ENCODE measurements around the gene ATP6V1C2.

The ATP6V1C2 gene

DNA sequence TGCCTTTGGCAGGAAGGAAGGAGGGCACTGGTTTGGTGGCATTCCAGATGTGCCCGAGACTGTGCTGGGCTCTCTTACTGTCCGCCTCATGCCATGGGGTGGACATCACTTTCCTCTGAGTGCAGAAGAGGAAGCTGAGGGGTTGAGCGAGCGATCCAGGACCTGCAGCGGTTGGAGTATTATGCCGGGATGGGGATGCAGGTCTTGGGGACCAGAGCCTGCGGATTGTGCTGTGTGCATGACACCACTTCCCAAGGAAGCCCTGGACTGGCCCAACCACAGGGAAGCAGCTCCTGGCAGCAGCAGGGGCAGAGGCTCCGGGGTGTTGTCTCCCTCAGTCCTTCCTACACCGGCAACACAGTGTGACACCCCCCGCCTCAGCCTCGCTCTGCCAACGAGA, 44.5 kb downstream of the ATP6V1C2 start:
- H3K27ac Mint-ChIP-seq, result no peak overlapping the region
- no peak overlapping the region for H3K4me3 Mint-ChIP-seq
- no peaks in the 10 kb centered on the region for H3K4me1 Mint-ChIP-seq (ENCODE audit: low read depth)
- no peaks in the 10 kb centered on the region for H3K27me3 Mint-ChIP-seq (ENCODE audit: low read depth)
- H3K36me3 Mint-ChIP-seq (ENCODE audit: low read depth), result no peaks in the 10 kb centered on the region
- DNase-seq (ENCODE audit: low spot score), result no peak
- no peaks in the 10 kb centered on the region for H3K9me3 Mint-ChIP-seq

- no peaks in the 10 kb centered on the region for H3K27me3 Mint-ChIP-seq (ENCODE audit: low read depth)
- H3K4me1 Mint-ChIP-seq (ENCODE audit: low read depth), result no peaks in the 10 kb centered on the region
- no peak overlapping the region for H3K27ac Mint-ChIP-seq
- H3K36me3 Mint-ChIP-seq (ENCODE audit: low read depth), result no peaks in the 10 kb centered on the region
- no peak for DNase-seq (ENCODE audit: low spot score)
- no peak overlapping the region for H3K4me3 Mint-ChIP-seq
- H3K9me3 Mint-ChIP-seq, result no peaks in the 10 kb centered on the region
Measured at GRCh38 chr2:10768063-10768507, 46.7 kb downstream of the ATP6V1C2 start.

- no peaks in the 10 kb centered on the region for H3K4me1 Mint-ChIP-seq (ENCODE audit: low read depth)
- no peak overlapping the region for H3K4me3 Mint-ChIP-seq
- no peaks in the 10 kb centered on the region for H3K9me3 Mint-ChIP-seq
- H3K36me3 Mint-ChIP-seq (ENCODE audit: low read depth), result no peaks in the 10 kb centered on the region
- H3K27me3 Mint-ChIP-seq (ENCODE audit: low read depth), result no peaks in the 10 kb centered on the region
- no peak for DNase-seq (ENCODE audit: low spot score)
- H3K27ac Mint-ChIP-seq, result no peak overlapping the region
Measured at GRCh38 chr2:10770956-10771750, 49.7 kb downstream of the ATP6V1C2 start.

GRCh38 chr2:10771786-10772185, 50.4 kb downstream of the ATP6V1C2 start:
- no peaks in the 10 kb centered on the region for H3K9me3 Mint-ChIP-seq
- no peaks in the 10 kb centered on the region for H3K36me3 Mint-ChIP-seq (ENCODE audit: low read depth)

DNA sequence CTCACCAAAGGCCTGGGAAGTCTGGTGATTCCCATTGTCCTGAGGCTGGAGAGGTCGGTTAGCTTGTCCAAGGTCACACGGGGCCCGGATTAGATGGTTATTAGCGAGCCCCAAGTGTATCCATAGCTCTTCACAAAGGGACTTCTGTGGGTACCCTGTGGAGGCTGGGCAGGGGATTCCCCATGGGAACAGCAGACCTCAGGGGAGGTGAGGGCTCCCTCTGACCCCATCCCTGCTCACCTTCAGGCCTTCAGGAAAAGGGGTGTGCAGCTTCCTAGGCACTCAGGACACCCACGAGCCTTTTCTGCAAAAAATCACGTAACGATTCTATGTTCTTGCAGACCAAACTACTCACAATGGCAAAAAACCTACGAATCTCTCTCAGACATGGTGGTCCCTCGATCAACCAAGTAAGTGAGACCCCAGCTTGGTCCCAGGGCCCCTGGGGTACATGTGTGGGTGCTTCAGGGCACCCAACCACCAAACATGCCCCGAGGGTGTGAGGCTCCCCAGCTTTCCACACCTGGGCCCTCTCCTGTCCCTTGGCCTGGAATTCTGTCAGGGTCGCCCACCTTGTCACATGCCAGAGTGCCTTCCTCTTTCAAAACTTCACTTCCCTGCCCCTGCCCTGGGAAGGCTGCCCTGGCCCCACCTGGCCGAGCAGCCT, 50.9 kb downstream of the ATP6V1C2 start:
- H3K27ac Mint-ChIP-seq, result no peak overlapping the region
- no peaks in the 10 kb centered on the region for H3K27me3 Mint-ChIP-seq (ENCODE audit: low read depth)

More at GRCh38 chr2:10771786-10772185, 50.4 kb downstream of the ATP6V1C2 start:
- DNase-seq (ENCODE audit: low spot score), result no peak
- H3K27ac Mint-ChIP-seq, result no peak overlapping the region
- no peaks in the 10 kb centered on the region for H3K27me3 Mint-ChIP-seq (ENCODE audit: low read depth)
- no peaks in the 10 kb centered on the region for H3K4me1 Mint-ChIP-seq (ENCODE audit: low read depth)
- no peak overlapping the region for H3K4me3 Mint-ChIP-seq

DNA sequence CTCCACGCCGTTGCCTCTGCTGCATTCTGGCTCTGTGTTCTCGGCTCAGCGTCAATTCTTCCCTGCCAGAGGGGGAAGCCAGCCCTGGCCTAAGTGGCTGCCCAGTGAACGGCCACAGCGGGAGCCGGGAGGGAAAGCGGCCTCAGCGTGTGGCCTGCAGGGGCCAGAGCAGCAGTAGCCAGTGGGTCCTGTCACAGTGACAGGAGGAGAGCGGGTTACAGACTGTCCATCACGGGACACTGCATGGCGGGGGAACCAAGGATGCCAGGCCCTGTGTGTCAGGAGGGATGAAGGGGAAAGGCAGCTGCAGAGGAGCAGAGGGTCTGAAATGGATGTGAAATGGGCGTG, 51.4 kb downstream of the ATP6V1C2 start:
- H3K27me3 Mint-ChIP-seq (ENCODE audit: low read depth), result no peaks in the 10 kb centered on the region
- H3K4me3 Mint-ChIP-seq, result no peak overlapping the region
- no peaks in the 10 kb centered on the region for H3K4me1 Mint-ChIP-seq (ENCODE audit: low read depth)
- peak overlapping the region; percentile 1 for H3K27ac Mint-ChIP-seq
- DNase-seq (ENCODE audit: low spot score), result no peak
- no peaks in the 10 kb centered on the region for H3K9me3 Mint-ChIP-seq
- no peaks in the 10 kb centered on the region for H3K36me3 Mint-ChIP-seq (ENCODE audit: low read depth)

More for the DNA sequence above, 50.9 kb downstream of the ATP6V1C2 start:
- Mint-ChIP-seq H3K9me3 (no peaks in the 10 kb centered on the region), H3K36me3 (ENCODE audit: low read depth) (no peaks in the 10 kb centered on the region), H3K4me3 (no peak overlapping the region), H3K4me1 (ENCODE audit: low read depth) (no peaks in the 10 kb centered on the region)
- no peak for DNase-seq (ENCODE audit: low spot score)

DNA sequence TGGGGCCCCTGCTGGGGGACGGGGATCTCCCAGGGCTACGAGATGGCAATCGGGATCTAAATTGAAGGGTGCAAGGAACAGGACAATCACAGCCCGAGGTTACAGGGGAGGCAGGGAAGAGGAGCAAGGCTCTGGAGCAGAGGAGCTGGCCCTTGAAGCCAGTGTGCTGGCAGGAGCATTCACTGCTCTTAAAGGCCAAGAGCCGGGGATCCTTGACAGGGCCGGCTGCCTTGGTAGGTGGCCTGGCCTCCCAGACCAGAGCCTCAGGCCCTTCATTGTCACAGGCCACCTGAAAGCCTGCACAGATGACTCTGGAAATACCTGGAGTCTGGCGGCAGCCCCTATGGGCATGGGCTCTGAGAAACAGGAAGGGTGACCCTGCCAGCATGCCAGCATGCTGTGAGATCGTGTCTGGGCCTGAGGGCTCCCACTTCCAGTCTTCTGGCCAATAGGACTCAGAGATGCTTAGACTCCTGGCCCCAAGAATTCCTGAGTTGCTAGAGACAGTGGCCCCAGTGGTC, 52.5 kb downstream of the ATP6V1C2 start:
- Mint-ChIP-seq H3K9me3 (no peaks in the 10 kb centered on the region), H3K4me1 (ENCODE audit: low read depth) (no peaks in the 10 kb centered on the region), H3K27me3 (ENCODE audit: low read depth) (no peaks in the 10 kb centered on the region), H3K4me3 (no peak overlapping the region), H3K27ac (no peak overlapping the region), H3K36me3 (ENCODE audit: low read depth) (no peaks in the 10 kb centered on the region)
- no peak for DNase-seq (ENCODE audit: low spot score)

GRCh38 chr2:10774394-10774793, 53.0 kb downstream of the ATP6V1C2 start:
- H3K27me3 Mint-ChIP-seq (ENCODE audit: low read depth), result no peaks in the 10 kb centered on the region
- H3K36me3 Mint-ChIP-seq (ENCODE audit: low read depth), result no peaks in the 10 kb centered on the region
- DNase-seq (ENCODE audit: low spot score), result no peak
- no peak overlapping the region for H3K4me3 Mint-ChIP-seq
- no peak overlapping the region for H3K27ac Mint-ChIP-seq
- H3K9me3 Mint-ChIP-seq, result no peaks in the 10 kb centered on the region
- H3K4me1 Mint-ChIP-seq (ENCODE audit: low read depth), result no peaks in the 10 kb centered on the region

DNA sequence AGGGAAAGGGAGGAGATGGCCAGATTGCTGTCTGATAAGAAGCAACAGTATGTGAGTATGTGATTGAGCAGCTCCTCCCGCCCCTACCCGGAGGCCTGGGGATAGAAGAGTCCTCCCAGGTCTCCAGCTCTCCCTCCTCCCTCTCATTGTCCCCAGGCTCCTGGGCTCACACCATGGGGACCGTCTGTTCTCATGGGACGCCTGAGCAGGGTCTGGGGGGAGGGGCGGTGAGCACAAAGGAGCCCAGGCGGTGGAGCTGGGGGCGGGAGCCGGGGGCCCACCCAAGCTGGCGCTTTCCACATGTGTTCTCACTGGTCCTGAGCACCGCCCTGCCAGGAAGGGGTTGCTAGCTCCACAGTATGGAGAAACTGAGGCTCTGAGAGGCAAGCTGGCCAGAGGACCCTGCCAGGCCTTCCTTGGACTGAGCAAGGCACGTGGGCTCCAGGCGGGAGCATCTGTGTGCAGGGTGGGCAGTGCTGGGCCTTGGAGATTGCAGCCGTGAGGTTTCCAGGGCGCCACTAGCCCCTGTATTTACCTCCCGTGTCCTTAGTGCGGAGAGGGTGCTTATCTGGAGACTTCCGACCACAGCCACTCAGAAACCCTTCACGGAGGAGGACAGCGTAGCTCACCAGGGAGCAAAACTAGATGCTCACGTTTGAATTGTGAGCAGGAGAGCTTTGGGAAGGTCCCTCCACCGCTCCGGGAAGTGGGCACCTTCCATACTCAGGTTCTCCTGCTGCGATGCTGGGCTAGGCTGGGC, 53.8 kb downstream of the ATP6V1C2 start:
- H3K36me3 Mint-ChIP-seq (ENCODE audit: low read depth), result peaks cover 5% of the 10 kb centered on the region
- H3K27me3 Mint-ChIP-seq (ENCODE audit: low read depth), result no peaks in the 10 kb centered on the region
- no peaks in the 10 kb centered on the region for H3K4me1 Mint-ChIP-seq (ENCODE audit: low read depth)

DNA sequence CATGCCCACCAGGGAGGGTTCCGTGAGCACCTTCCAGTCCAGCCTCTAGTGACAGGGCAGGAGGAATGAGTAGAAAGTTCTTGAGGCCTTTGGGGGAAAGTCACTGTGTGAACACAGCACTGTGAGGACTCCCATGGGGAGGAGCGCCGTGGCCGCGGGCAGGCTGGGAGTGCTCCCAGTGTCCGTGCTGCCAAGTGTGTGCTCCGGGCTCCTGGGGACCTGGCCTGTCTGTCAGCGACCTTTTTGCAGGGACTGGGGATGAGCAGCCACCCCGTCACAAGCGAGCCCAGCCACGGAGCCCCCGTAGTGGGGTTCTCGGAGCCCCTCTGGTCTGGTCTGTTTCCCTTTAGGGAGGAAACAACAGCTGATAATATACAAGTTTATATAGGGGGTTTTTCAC, 54.4 kb downstream of the ATP6V1C2 start:
- DNase-seq (ENCODE audit: low spot score), result no peak
- no peak overlapping the region for H3K27ac Mint-ChIP-seq

More for the DNA sequence above, 53.8 kb downstream of the ATP6V1C2 start:
- Mint-ChIP-seq H3K4me3 (no peak overlapping the region), H3K9me3 (no peaks in the 10 kb centered on the region), H3K27ac (no peak overlapping the region)
- no peak for DNase-seq (ENCODE audit: low spot score)

DNA sequence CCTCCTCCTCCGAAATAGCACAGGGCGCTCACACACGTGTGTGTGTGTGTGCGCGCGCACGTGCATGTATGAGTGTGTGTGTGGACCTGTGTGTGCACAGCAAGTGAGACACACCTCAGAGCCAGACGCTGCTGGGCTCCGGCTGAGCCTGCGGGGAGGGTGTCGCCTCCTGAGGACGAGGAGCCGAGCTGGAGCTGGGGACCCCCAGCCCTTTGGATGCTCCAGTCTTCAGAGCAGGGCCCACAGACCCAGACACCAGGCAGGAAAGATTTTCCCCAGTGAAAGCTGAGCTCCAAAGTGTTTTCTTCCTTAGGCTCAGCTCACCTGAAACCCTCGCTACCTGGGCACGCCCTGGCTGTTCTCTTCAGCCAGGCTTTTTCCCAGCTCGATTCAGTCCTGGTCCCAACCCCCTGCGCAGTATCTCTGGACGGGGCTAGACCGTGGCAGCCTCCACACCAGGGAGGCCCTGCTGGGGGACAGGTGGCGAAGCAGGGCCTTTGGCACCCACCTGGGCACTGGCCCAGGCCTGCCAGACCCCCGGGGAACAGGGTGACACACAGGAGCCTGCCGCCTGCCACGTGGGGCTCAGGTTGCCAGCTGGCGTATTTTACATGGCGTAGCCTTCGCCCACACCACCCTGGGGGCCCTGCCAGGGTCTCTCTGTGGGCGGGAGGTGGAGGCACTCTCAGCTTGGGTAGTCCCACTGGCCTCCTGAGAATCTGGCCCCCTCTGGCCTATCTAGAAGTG, 55.0 kb downstream of the ATP6V1C2 start:
- Mint-ChIP-seq H3K4me1 (ENCODE audit: low read depth) (no peaks in the 10 kb centered on the region), H3K36me3 (ENCODE audit: low read depth) (peaks cover 11% of the 10 kb centered on the region), H3K27ac (no peak overlapping the region), H3K9me3 (no peaks in the 10 kb centered on the region), H3K27me3 (ENCODE audit: low read depth) (no peaks in the 10 kb centered on the region), H3K4me3 (no peak overlapping the region)
- DNase-seq (ENCODE audit: low spot score), result no peak

More for the DNA sequence above, 54.4 kb downstream of the ATP6V1C2 start:
- Mint-ChIP-seq H3K4me3 (no peak overlapping the region), H3K4me1 (ENCODE audit: low read depth) (no peaks in the 10 kb centered on the region), H3K36me3 (ENCODE audit: low read depth) (peaks cover 7% of the 10 kb centered on the region), H3K27me3 (ENCODE audit: low read depth) (no peaks in the 10 kb centered on the region), H3K9me3 (no peaks in the 10 kb centered on the region)

DNA sequence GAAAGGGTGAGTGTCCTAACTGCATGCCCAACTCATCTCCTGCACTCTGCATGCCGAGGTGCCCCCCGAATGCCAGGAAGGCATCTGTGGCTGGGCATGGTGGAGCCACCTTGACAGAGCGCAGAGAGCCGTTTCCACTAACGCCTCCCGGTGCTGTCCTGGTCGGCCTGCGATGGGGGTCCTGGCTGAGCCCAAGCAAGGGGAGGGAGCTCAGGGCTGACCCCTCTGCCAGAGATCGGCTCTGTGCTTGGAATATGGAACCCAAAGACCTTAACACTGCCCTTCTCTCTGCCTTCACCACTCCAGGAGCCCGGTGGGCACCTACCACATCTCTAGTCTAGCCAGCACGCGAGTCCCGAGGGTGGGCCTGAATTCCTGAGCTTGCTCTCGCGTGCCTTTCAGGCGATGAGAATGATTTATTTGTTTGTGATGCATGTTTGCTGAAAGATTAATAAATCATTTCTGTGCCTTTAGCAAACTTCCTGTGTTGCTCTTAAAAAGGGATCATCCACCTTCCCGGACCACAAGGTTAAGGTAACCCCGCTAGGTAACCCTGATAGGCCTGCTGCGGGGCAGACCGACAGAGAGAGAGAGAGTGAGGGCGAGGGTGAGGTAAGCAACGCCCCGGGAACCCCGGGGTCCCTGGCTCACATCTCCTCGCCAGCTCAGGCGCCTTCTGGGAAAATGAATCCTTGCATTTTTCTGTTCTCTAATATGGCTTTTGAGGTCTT, 55.8 kb downstream of the ATP6V1C2 start:
- Mint-ChIP-seq H3K4me1 (ENCODE audit: low read depth) (no peaks in the 10 kb centered on the region), H3K4me3 (no peak overlapping the region), H3K27ac (no peak overlapping the region), H3K27me3 (ENCODE audit: low read depth) (no peaks in the 10 kb centered on the region), H3K9me3 (no peaks in the 10 kb centered on the region), H3K36me3 (ENCODE audit: low read depth) (peaks cover 13% of the 10 kb centered on the region)
- no peak for DNase-seq (ENCODE audit: low spot score)

Data from T-helper 2 cell treated with Interferon-gamma antibody and Interleukin-4, amounts not matched to agents 5 μg/mL and 100 μg/mL, for 36 hours (primary cell).